WERI-Rb-1 (cell line): ENCODE results near the gene LCP1.

Experiments used
- DNase-seq: peaks from one replicate; pipeline ENCODE4 v3.0.0-alpha.2; 2020
- H3K27ac ChIP-seq: fragments of 250-450 bp; sonication (Bioruptor Pico); 2 replicates; pipeline ENCODE4 v1.5.1; 2020; ENCODE audit warnings: mild to moderate bottlenecking, moderate library complexity
- H3K27me3 ChIP-seq: fragments of 250-450 bp; sonication (Bioruptor Pico); 2 replicates; pipeline ENCODE4 v1.5.1; 2021; ENCODE audit warnings: mild to moderate bottlenecking, low read depth, moderate library complexity; ENCODE audit not compliant: insufficient read depth, severe bottlenecking
- H3K36me3 ChIP-seq: fragments of 250-450 bp; sonication (Bioruptor Pico); 2 replicates; pipeline ENCODE4 v1.5.1; 2020; ENCODE audit warnings: mild to moderate bottlenecking, moderate library complexity
- H3K4me3 ChIP-seq: 2 replicates; pipeline ENCODE4 v1.5.1; 2011; ENCODE audit warnings: low read depth, mild to moderate bottlenecking, control low read depth, low read length
- H3K9me3 ChIP-seq: fragments of 250-450 bp; sonication (Bioruptor Pico); 2 replicates; pipeline ENCODE4 v1.5.1; 2021; ENCODE audit warnings: mild to moderate bottlenecking, moderate library complexity; ENCODE audit not compliant: severe bottlenecking
- CTCF ChIP-seq: IDR thresholded peaks from 2 replicates; pipeline ENCODE4 v1.5.1; 2011; ENCODE audit warnings: low read depth, mild to moderate bottlenecking, control low read depth, inconsistent platforms, low read length

The LCP1 gene

DNA sequence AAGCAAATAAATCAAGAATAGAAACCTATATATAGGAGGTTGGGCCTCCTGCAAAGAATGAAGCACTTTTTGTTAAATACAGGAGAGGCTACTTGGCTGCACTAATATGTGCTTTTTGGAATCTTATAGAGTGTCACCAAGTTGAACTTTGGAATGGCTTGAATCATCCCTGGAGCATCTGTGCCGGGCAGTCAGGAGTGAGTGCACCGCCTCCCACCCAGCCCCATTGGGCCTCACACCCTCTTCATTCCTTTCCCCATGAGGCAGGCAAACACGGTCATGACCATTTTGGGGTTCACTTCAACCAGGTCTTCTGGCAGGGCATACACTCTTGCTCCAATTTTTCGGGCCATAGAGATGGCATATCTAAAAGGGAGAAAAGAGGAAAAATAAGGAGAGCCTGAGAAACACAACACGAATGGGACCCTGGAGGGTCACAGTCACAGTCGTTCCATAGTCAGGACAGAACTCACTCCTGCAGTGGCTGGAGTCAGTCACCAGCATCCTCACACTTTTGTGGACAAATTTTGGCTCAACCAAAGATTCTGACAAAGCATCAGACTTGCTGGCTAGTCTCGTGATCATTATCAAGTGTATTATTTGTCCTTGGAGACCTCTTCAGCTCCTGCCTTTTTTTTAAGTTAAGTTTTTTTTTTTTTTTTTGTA lies 54.5 kb downstream of the LCP1 start:
- no peak overlapping the region for H3K27ac ChIP-seq
- no peaks in the 10 kb centered on the region for H3K9me3 ChIP-seq
- no peak for TF ChIP-seq CTCF
- no peaks in the 10 kb centered on the region for H3K27me3 ChIP-seq
- no peak overlapping the region for H3K4me3 ChIP-seq
- H3K36me3 ChIP-seq, result no peaks in the 10 kb centered on the region
- no peak for DNase-seq

GRCh38 chr13:46126552-46127357 lies 55.2 kb downstream of the LCP1 start:
- H3K27me3 ChIP-seq, result no peaks in the 10 kb centered on the region
- no peak overlapping the region for H3K27ac ChIP-seq
- peak; percentile 71 for DNase-seq
- no peaks in the 10 kb centered on the region for H3K9me3 ChIP-seq
- no peaks in the 10 kb centered on the region for H3K36me3 ChIP-seq
- no peak overlapping the region for H3K4me3 ChIP-seq
- peak; percentile 92 for TF ChIP-seq CTCF

- no peaks in the 10 kb centered on the region for H3K9me3 ChIP-seq
- H3K4me3 ChIP-seq, result no peak overlapping the region
- H3K36me3 ChIP-seq, result no peaks in the 10 kb centered on the region
- H3K27me3 ChIP-seq, result no peaks in the 10 kb centered on the region
- DNase-seq, result no peak
- no peak overlapping the region for H3K27ac ChIP-seq
- no peak for TF ChIP-seq CTCF
These were observed 55.9 kb downstream of the LCP1 start for GRCh38 chr13:46126056-46126455.

DNA sequence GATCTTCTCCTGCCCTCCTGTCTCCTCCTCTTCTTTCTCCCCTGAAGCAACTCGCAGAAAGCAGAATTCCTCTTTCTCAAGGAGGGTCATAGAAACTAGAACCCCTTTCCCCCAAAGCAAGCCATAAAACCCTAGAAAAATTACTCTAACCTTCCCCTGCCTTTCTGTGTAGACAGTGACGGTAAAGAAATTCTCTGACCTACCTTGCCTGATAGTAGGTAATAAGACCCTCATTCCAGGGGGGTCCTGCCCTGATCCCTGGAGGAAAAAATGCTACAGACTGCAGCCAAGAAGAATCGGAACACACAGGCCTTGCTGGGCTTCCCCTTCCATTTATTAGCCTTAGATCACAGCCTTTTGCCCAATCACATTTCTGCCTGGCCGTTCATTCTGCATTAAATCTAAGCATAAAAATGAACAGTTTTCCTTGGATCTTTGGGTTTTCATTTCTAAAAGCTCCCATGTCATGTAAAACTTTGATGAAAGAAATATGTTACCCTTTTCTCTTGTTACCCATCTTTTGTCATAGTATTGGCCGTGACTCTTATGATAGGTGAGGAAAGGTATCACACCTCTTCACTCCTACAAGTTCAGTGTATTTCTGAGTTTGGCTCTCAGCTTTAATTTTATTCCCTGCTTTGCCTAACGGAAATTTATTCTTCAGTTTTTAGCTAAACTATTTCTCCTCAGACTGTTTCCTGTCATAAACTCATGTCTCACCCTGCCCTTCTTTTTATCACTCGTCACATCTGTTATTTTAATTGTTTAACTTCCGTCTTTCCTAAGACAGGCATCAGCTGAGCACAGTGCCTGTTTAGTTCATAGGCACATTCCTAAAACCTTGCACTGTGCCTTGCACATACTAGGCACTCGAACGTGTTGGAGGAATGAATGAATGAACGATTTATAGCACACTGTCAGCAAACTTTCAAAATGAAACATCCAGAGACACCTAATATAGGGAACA lies 56.7 kb downstream of the LCP1 start:
- no peaks in the 10 kb centered on the region for H3K36me3 ChIP-seq
- H3K27ac ChIP-seq, result no peak overlapping the region
- H3K4me3 ChIP-seq, result no peak overlapping the region
- no peak for DNase-seq
- no peak for TF ChIP-seq CTCF
- H3K27me3 ChIP-seq, result no peaks in the 10 kb centered on the region
- H3K9me3 ChIP-seq, result no peaks in the 10 kb centered on the region

GRCh38 chr13:46124531-46124966 lies 57.4 kb downstream of the LCP1 start:
- Histone ChIP-seq H3K27me3 (no peaks in the 10 kb centered on the region), H3K27ac (no peak overlapping the region), H3K9me3 (no peaks in the 10 kb centered on the region), H3K36me3 (no peaks in the 10 kb centered on the region), H3K4me3 (no peak overlapping the region)
- no peak for DNase-seq
- no peak for TF ChIP-seq CTCF
